ENCODE measurements around the gene USF3.

DNA sequence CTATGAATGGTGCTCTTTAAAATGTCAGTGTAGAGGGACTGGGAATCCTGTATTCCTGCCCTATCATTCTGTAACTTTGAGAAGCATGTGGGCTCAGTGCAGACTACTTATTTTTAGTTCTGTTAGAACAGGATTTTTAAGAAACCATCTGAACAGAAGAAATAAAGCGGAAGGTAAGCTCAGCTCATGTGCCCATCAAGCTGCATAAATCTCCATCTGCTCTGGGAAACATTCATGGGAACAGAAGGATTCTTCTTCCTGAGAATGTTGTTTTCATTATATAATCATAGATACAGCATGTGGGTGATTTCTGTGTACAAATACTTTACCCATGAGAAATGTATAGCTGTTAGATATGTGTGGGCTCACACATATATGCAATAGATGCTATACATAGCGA, 94.2 kb downstream of the USF3 start:
- TF ChIP-seq, protein P1, sequence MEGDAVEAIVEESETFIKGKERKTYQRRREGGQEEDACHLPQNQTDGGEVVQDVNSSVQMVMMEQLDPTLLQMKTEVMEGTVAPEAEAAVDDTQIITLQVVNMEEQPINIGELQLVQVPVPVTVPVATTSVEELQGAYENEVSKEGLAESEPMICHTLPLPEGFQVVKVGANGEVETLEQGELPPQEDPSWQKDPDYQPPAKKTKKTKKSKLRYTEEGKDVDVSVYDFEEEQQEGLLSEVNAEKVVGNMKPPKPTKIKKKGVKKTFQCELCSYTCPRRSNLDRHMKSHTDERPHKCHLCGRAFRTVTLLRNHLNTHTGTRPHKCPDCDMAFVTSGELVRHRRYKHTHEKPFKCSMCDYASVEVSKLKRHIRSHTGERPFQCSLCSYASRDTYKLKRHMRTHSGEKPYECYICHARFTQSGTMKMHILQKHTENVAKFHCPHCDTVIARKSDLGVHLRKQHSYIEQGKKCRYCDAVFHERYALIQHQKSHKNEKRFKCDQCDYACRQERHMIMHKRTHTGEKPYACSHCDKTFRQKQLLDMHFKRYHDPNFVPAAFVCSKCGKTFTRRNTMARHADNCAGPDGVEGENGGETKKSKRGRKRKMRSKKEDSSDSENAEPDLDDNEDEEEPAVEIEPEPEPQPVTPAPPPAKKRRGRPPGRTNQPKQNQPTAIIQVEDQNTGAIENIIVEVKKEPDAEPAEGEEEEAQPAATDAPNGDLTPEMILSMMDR (conservative IDR thresholded peaks at IDR 0.05; ENCODE audit: low read length), result no peak
- TF ChIP-seq EZH2phosphoT487 (IDR thresholded peaks at IDR 0.05; ENCODE audit: borderline replicate concordance, low read depth, low read length), result no peak

Data from OCI-LY7 (cell line).